K562 (cell line): ENCODE results near the gene PGLYRP1. TPM values are rescaled to one million over a fixed set of nuclear protein-coding genes. Genes with fewer than 3 reads are reported as not detected.

Experiments
- CAMTA2 ChIP-seq: fragments of 250-450 bp; sonication (Bioruptor Pico); conservative IDR thresholded peaks from 2 replicates; pipeline ENCODE4 v1.5.1; 2022
- CTCFL ChIP-seq: IDR thresholded peaks from 2 replicates; pipeline ENCODE4 v1.6.1; 2011; ENCODE audit warnings: borderline replicate concordance, low read depth, mild to moderate bottlenecking, moderate library complexity, low read length; ENCODE audit not compliant: insufficient read depth, poor library complexity, severe bottlenecking
- HDAC3 ChIP-seq: fragments of 450-650 bp; IDR thresholded peaks from 2 replicates; pipeline ENCODE4 v1.6.1; 2018; ENCODE audit warnings: borderline replicate concordance, mild to moderate bottlenecking, moderate library complexity; ENCODE audit not compliant: partially characterized antibody
- HDGF ChIP-seq: fragments of 450-650 bp; IDR thresholded peaks from 2 replicates; pipeline ENCODE4 v1.6.1; 2016
- MAZ ChIP-seq, 2 experiments: fragments of 450-650 bp in 1 of 2; sonication (generic) in 1 of 2; formaldehyde crosslinking; IDR thresholded peaks in 1 of 2; conservative IDR thresholded peaks in 1 of 2; 2 replicates each; pipeline versions ENCODE4 v1.4.0 to v1.5.0; 2020; ENCODE audit warnings: mild to moderate bottlenecking in 1 of 2, missing genetic modification reagents in 1 of 2
- MTF1 ChIP-seq: fragments of 250-450 bp; sonication (Bioruptor Pico); IDR thresholded peaks from 2 replicates; pipeline ENCODE4 v1.9.0; 2021; ENCODE audit warnings: moderate library complexity, mild to moderate bottlenecking, inconsistent platforms, borderline replicate concordance
- PATZ1 ChIP-seq: fragments of 250-450 bp; sonication (Bioruptor Pico); IDR thresholded peaks from 2 replicates; pipeline ENCODE4 v1.5.0; 2020; ENCODE audit warnings: mild to moderate bottlenecking, borderline replicate concordance
- POLR2A ChIP-seq: fragments of 450-650 bp; conservative IDR thresholded peaks from 2 replicates; pipeline ENCODE4 v1.6.1; 2016
- SRF ChIP-seq, 2 experiments: fragments of 250-450, 450-650 bp in 1 of 2; sonication (Bioruptor Pico) in 1 of 2; sonication (generic) in 1 of 2; formaldehyde crosslinking; IDR thresholded peaks; 2 replicates each; pipeline versions ENCODE4 v1.5.0 to v1.5.1; 2020 to 2022; ENCODE audit warnings: mild to moderate bottlenecking in 1 of 2, missing genetic modification reagents in 1 of 2
- ZBTB11 ChIP-seq, 3 experiments: fragments of 200-800 bp in 1 of 3; fragments of 250-450 bp in 1 of 3; fragments of 450-650 bp in 1 of 3; sonication (Bioruptor Pico) in 1 of 3; sonication (Bioruptor generic) in 1 of 3; formaldehyde crosslinking in 1 of 3; IDR thresholded peaks; 2 replicates each; pipeline versions ENCODE4 v1.6.1 to v1.8.0; 2016 to 2022; ENCODE audit warnings: mild to moderate bottlenecking in 2 of 3, missing genetic modification characterization in 2 of 3, missing compliant biosample characterization in 1 of 3, moderate library complexity in 1 of 3
- ZBTB2 ChIP-seq: fragments of 450-650 bp; IDR thresholded peaks from 2 replicates; pipeline ENCODE4 v1.6.1; 2016; ENCODE audit warnings: antibody characterized with exemption
- ZNF347 ChIP-seq: fragments of 450-650 bp; formaldehyde crosslinking; IDR thresholded peaks from 2 replicates; pipeline ENCODE4 v1.4.0; 2020; ENCODE audit warnings: low read depth, mild to moderate bottlenecking, moderate library complexity
- ZNF436 ChIP-seq: fragments of 250-450, 450-650 bp; sonication (Bioruptor Pico); formaldehyde crosslinking; IDR thresholded peaks from 2 replicates; pipeline ENCODE4 v1.7.0; 2020; ENCODE audit warnings: mild to moderate bottlenecking
- ZNF449 ChIP-seq: fragments of 250-450 bp; sonication (Bioruptor Pico); IDR thresholded peaks from 2 replicates; pipeline ENCODE4 v1.8.0; 2022; ENCODE audit warnings: moderate library complexity, mild to moderate bottlenecking, inconsistent platforms
- polyA plus RNA-seq, 8 experiments: library from polyadenylated mRNA; depleted of rRNA in 4 of 8; stranded (reverse) in 5 of 8; unstranded in 3 of 8; fragments of >200 nt; fragmentation: Nextera tagmentation in 2 of 8; fragmentation: Illumina TruSeq in 1 of 8; extraction: Ambion mirVana in 2 of 8; extraction: Trizol in 1 of 8; gene quantifications; 2 replicates each; pipeline versions ENCODE4 v1.2.1 to v1.2.3, GENCODE V29; 2011 to 2014; ENCODE audit warnings: inconsistent platforms in 1 of 8, missing spikeins in 1 of 8
- total RNA-seq, 7 experiments: library from RNA; depleted of rRNA in 6 of 7; stranded (reverse); fragments of >200 nt in 6 of 7; fragmentation: Illumina TruSeq in 2 of 7; extraction: Trizol in 2 of 7; gene quantifications; 2 replicates each; pipeline versions ENCODE4 v1.2.1 to v1.2.3, GENCODE V29; 2011 to 2021; ENCODE audit warnings: low replicate concordance in 1 of 7

PGLYRP1 gene
- total and polyA plus RNA-seq, 9 of the 15 experiments (the other 6 are each of a cell fraction or from before 2014, with no cell fraction given): not detected

GRCh38 chr19:45994998-45995714 lies 27.7 kb downstream of the PGLYRP1 start, which contains the start of gene CCDC61 (continued):
- TF ChIP-seq ZNF449 (CRISPR knock-in tag) (no peak), CAMTA2 (CRISPR knock-in tag) (no peak), SRF (CRISPR knock-in tag; IDR thresholded peaks at IDR 0.05) (0 out of 4 replicates have a peak, but pooled peaks of 1 of the 2 experiments have one; percentile 51), HDGF (no peak), POLR2A (peak; percentile 97), HDAC3 (no peak), PATZ1 (no peak), MTF1 (CRISPR knock-in tag) (no peak), MAZ (CRISPR knock-in tag; conservative IDR thresholded peaks at IDR 0.05 in 1 of 2, IDR thresholded peaks at IDR 0.05 in 1 of 2) (peak; percentile 95 to 100), ZNF436 (CRISPR knock-in tag) (no peak), ZBTB2 (peak; percentile 82), ZNF347 (CRISPR knock-in tag) (no peak), CTCFL (no peak), ZBTB11 (CRISPR knock-in tag; IDR thresholded peaks at IDR 0.05) (no peak)
